ENCODE measurements around the gene CRLF2.
"Not testable (repeated sequence)": the region's sequence is repeated elsewhere in the genome, so short reads cannot be mapped to it uniquely, and the experiment has no call there.

Gene CRLF2

DNA sequence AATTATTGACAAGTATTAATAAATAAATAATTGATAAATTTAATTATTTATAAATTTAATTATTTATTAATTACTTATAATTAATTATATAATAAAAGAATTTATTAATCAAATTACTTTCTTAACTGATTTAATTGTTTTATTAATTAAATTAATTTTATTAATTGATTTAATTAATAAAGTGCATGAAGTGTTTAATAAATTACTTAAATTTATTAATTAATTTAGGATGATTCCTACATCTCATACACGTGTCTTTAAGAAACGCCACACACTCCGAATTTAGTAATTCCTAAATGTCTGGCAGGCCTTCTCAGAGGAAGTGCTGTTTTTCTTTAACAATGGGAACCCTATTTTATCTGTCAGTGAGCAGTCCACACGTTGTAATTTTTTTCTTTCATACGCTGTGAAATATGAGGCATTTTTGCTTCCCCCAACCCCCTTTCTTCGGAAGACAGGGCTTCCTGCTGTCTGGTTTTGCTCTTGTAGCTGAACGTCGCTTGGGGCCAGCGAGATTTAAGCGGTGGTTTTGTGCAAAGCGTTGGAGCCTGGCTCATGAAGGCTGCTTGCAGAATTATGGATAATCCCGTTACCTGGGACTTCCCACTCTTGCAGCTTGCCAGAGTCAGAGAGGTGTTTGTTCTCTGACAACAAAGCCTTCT is 46.8 kb downstream of the CRLF2 start:
- no peak for DNase-seq

DNA sequence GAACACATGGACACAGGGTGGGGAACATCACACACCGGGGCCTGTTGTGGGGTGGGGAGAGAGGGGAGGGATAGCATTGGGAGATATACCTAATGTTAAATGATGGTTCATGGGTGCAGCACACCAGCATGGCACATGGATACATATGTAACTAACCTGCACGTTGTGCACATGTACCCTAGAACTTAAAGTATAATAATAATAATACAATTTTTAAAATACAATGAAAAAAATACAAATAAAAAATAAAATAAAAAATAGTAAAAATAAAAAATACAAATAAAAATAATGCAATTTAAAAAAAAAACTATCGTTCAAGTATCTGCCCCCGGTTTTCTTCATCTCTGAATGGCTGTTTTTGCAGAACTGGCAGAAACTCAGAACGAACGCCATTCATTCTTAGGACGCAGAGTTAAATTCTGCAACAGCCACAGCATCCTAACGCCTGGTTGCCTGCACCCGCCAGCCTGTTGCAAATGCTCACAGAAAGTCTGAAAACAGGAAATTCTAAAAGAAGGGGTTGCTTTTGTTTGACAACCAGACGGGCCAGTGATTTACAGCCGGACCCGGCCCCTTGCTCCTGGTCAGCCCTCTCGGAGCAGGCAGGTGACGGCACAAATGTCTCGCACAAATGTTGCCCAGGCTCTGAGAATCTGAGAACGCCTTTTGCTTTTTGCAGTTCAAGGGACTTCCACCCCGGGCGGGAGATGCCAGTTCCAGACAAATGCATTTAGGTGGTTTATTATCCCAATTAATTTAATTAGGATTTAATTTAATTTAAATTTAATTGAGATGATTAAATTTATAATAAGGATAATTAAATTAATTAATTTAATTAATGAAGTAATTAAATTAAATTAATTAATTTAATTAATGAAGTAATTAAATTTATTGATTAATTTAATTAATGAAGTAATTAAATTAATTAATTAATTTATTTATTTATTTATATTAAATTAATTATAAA is 47.8 kb downstream of the CRLF2 start:
- no peak for DNase-seq

DNA sequence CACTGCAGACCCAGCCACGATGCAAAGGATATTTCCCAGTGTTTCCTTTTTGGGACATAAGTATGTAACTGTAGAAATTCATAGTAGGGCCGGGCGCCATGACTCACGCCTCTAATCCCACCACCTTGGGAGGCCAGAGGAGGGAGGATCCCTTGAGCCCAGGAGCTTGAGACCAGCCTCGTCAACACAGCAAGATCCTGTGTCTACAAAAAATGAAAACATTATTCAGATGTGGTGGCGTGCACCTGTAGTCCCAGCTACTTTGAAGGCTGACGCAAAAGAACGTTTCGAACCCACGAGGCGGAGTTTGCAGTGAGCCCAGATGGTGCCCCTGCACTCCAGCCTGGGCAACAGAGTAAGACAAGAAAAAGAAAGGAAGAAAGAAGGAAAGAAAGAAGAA is 49.2 kb downstream of the CRLF2 start:
- DNase-seq, result no peak

DNA sequence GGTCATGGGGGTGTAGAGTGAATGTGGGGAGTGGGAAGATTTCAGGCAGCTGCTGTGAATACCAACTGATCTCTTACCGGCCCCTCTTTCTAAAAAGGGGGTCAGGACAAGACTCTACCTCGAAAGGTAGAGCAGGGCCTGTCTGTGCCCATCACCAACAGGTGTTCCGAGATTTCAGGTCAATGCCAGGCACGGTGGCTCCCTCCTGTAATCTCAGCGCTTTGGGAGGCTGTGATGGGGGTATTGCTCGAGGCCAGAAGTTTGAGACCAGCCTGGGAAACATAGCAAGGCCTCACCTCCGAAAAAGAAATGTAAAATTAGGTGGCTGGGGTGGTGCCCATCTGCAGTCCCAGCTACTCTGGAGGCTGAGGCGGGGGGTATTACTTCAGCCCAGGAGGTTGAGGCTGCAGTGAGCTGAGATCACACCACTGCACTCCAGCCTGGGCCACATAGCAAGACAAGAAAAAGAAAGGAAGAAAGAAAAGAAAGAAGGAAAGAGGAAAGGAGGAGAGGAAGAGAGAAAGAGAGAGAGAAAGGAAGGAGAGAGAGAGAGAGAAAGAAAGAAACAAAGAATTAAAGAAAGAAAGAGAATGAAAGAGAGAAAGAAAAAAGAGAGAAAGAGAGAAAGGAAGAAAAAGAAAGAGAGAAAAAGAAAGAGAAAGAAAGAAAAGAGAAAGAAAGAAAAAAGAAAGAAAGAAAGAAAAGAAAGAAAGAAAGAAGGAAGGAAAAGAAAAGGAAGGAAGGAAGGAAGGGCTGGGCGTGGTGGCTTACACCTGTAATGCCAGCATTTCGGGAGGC is 50.1 kb downstream of the CRLF2 start:
- DNase-seq, result no peak

DNA sequence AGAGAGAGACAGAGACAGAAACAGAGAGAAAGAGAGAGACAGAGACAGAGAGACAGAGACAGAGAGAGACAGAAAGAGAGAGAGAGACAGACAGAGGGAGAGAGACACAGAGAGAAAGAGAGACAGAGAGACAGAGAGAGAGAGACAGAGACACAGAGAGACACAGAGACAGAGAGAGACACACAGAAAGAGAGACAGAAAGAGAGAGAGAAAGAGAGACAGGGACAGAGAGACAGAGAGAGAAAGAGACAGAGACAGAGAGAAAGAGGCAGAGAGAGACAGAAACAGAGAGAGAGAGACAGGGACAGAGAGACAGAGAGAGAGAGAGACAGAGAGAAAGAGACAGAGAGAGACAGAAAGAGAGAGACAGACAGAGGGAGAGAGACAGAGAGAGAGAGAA is 52.9 kb downstream of the CRLF2 start:
- DNase-seq, result no peak

DNA sequence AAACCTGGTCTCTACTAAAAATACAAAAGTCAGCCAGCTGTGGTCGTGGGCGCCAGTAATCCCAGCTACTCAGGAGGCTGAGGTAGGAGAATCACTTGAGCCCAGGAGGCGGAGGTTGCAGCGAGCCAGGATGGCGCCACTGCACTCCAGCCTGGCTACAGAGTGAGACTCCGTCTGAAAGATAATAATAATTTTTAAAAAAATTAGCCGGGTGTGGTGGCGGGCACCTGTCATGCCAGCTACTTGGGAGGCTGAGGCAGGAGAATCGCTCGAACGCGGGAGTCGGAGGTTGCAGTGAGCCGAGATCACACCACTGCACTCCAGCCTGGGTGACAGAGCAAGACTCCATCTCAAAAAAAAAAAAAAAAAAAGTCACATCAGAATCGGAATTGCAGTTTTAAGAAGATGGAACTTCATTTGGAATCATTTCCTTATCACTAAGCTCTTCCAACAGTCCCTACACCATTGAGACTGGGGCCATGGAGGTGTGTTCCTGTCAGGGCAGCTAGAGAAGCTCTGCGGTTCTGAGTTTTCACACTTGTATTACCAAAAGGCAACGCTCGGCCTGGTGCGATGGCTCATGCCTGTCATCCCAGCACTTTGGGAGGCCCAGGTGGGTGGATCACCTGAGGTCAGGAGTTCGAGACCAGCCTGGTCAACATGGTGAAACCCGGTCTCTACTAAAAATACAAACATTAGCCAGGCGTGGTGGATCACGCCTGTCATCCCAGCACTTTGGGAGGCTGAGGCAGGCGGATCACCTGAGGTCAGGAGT is 55.6 kb downstream of the CRLF2 start:
- not testable (repeated sequence) for DNase-seq

DNA sequence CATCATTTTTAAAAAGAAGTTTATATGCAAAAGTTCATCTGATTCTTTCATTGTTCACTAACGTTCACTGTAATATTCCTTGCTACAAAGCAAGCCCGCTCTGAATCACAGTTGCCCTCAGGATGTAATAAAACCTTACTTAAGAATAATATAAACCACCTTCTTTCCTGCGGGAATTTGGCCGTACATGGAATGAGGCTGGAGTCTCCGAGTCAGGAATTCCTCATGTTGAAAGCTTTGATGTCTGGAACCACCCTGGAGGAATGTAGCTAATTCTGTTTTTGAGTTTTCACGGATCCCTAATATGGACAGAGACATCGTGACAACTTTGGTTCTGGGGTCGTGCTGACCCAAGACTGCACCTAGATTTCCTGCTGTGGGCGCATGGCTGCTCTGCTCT is 58.5 kb downstream of the CRLF2 start:
- no peak for DNase-seq

DNA sequence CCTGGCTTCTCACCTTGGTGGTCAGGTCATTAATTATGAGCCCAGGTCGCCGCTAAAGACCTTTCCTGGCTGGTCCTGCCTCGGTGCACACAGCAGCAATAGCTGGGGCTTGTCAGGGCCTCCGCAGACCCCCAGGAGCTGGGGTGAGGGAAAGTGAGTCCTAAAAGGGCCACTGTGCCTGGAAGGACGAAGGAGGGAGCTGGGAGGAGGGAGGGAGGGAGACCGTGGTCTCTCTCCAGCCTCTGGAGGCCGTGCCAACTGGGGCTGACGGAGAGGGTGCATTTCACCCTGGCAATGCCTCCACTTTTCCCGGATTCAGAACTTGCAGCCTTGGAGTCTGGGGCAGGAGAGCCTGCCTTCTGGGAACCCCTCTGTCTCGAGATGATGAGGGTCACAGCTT is 60.4 kb downstream of the CRLF2 start:
- DNase-seq, result no peak

DNA sequence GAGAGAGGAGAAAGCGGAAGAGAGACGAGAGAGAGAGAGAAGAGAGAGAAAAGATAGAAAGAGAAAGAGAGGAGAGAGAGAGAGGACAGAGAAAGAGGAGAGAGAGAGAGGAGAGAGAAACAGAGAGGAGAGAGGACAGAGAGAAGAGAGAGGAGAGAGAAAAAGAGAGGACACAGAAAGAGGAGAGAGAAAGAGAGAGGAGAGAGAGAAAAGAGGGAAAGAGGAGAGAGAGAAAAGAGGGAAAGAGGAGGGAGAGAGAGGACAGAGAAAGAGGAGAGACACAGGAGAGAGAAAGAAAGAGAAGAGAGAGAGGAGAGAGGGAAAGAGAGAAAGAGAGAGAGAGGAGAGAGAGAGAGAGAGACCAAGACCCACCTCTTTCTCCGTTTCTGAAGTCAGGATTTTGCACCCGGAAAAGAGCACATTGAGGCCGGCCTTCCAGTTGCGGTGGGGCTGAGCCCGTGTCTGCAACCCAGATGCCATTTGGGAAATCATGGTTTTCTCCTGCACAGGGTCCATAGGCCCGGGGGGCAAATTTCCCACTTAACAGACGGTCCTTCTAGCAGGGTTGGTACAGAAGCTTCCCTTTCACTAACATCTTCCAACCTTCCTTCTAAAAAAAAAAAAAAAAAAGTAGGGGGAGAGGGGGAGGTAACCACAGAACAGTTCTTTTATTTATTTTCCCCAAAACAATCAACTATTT is 60.9 kb downstream of the CRLF2 start:
- no peak for DNase-seq

DNA sequence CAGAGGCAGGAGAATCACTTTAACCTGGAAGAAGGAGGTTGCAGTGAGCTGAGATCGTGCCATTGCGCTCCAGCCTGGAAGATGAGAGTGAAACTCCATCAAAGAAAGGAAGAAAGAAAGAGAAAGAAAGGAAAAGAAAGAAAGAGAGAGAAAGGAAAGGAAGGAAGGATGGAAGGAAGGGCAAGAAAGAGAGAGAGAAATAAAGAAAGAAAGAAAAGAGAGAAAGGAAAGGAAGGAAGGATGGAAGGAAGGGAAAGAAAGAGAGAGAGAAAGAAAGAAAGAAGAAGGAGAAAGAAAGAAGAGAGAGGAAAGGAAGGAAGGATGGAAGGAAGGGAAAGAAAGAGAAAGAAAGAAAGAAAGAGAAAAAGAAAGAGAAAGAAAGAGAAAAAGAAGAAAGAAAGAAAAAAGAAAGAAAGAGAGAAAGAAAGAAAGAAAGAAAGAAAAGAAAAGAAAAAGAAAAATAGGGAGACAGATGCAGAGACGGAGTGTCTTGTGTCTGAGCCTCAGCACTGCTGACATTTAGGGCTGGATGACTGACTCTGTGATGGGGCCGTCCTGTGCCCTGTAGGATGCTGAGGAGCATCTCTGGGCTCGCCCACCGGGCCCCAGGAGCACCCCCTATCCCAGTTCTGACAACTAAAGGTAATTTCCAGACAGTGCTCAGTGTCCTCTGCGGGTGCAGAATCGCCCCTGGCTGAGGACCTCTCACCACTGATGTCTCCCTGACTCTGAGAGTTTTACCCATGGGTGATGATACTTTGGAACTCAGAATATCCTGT is 61.7 kb downstream of the CRLF2 start:
- no peak for DNase-seq

DNA sequence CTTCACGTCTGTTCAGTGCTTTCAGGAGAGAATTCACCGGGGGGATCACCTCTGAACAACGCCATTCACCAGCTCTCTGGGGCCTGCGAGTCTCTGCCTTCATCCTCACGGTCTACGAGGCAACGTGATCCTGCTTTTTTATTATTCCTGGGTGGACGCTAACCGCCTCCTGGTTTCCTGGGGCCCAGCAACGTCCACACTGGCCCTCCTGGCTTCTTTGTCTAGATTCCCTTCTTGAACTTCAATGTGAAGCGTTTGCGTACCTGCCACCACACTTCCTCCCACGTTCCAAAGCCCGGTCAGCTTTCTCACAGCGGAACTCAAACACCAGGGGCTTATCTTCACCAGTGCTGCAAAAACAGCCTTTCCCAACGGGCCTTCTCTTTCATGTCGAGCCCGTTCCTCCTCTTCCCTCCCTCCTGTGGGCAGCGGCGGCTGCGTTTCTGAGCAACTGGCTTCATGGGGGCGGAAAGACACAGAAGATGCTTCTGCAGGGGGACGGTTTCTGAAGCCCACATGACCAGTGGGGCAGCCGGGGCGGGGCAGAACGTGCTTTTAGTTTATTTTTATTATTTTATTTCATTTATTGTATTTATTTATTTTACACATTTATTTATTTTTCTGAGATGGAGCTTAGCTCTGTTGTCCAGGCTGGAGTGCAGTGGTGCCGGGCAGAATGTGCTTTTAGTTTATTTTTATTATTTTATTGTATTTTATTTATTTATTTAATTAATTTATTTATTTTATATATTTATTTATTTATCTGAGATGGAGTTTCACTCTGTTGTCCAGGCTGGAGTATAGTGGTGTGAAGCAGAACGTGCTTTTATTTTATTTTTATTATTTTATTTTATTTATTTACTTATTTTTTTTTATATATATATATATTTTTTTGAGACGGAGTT is 64.6 kb downstream of the CRLF2 start:
- DNase-seq, result no peak

DNA sequence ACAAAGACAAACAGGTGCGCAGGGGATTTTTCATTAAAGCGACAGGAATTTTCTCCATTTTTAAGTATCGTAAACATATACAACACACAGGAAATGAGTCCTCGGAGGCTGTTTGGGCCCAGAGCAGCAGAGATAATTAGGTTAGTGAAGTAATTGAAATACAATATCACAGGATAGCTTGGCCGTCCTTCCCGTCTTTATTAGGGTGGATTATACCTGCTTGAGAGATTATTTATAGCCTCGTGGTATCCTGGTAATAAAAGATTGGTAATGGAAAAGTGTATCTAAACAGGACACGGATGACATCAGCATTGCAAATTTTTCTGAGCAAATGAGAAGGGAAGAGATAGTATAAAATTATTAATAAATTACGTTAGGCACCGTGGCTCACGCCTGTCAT is 68.2 kb downstream of the CRLF2 start:
- no peak for DNase-seq
